Measurements from ENCODE around the gene OR4E2.
"Not testable (repeated sequence)": the region's sequence is repeated elsewhere in the genome, so short reads cannot be mapped to it uniquely, and the experiment has no call there.

Gene OR4E2

DNA sequence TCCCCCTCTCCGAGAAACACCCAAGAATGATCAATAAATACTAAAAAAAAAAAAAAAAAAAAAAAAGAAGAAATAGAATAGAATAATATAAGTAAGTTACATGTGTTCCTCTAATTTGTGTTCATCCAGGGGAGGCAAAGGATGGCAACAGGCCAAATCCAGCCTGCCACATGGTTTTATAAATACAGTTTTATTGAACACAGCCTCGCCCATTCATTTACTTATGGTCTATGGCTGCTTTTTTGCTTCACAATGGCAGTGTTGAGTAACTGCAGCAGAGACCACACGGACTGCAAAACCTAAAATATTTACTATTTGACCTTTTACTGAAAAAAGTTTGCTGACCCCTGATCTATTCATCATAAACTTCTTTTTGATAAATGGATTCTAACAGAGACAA lies 44.9 kb downstream of the OR4E2 start:
- not testable (repeated sequence) for DNase-seq

DNA sequence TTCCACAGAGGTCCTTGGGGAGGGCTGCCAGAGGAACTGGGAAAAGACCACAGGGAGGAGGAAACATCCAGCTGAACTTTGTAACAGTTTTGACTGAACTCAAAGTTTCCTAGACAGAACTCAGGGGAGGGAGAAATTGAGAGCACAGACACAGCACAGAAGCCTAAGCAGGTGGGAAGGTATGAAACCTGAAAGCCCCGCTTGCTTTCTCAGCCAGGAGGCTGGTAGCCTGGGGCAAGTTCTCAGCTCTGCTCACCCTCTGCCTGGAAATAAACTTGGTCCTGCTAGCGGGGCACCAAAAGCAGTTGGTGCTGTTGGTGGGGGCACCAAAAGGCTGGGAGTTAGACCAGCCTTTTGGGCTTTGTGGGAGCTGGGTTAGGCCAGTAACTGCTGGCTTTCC lies 45.9 kb downstream of the OR4E2 start:
- DNase-seq: no peak

DNA sequence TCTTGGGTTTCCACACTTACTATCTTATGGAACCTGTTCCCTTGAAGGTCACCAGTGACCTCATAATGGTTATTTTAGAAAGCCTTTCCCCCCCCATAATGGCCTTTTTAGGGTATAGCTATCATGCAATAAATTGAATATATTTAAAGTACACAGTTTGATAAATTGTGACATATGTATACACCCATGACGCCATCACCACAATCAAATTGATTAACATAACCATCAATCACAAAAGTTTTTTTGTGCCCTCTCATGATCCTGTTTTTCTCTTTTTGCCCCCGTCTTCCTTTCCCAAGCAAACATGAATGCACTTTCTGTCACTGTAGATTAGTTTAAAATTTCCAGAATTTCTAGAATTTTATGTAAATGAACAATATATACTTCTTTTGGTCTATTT lies 48.7 kb downstream of the OR4E2 start:
- DNase-seq: no peak

DNA sequence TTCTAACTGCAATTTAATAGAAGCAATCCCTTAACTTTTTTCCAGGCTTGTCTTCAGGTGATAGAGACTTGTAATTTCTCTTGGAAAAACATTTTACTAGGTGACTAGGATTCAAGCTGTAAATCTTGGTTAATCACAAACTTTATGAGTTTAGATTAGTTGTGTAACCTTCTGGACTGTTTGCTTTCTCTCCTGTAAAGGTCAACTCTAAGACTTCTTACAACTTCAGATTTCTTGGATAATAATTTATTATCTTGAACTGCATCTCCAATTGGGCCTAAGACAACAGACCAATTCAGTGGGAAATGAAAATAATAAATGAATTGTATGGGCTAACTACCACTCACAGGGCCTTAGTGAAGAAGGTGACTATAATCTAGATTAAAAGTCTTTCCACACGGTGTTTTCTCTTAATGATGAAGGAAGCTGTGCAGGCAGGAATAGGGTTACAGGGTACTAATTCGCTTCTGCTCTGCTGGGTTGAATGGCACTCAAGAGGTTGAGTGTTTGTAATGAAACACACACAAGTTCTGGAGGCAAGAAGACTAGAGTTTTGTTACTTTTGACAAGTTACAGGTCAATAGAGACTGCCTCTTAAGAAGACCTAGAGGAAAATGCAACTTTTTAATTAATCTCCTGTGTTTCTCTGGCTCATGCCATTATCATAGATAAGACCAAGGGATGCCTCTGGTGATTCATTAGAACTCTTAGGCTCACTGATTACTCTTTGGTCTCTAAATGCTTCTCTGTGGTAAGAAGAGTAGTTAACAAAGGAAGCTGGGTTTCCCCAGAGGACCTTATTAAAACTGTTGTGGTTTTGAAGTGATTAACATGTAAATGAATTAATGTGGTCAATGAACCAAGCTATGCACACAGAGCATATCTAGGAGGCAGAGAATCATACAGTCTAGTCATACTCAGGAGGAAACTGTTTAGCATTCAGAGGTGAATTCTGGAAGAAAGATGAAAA lies 50.0 kb downstream of the OR4E2 start:
- DNase-seq: no peak

DNA sequence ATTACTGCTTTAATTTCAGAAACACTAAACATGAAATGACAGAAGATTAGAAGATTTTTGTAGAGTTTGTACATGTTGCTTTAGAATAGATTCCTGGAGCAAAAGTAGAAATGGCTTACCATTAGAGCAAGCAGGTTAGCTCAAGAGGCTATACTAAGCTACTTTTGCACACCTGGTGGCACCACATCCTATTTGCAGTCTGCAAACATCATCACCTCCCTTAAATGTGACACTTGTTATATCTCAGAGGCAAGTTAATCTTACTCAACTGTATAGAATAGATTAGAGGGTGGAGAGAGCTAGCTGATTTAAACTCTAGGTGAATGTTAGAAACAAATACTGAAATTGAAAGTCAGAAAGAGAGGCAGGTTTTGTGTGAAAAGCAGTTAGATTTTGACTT lies 50.7 kb downstream of the OR4E2 start:
- DNase-seq: no peak

DNA sequence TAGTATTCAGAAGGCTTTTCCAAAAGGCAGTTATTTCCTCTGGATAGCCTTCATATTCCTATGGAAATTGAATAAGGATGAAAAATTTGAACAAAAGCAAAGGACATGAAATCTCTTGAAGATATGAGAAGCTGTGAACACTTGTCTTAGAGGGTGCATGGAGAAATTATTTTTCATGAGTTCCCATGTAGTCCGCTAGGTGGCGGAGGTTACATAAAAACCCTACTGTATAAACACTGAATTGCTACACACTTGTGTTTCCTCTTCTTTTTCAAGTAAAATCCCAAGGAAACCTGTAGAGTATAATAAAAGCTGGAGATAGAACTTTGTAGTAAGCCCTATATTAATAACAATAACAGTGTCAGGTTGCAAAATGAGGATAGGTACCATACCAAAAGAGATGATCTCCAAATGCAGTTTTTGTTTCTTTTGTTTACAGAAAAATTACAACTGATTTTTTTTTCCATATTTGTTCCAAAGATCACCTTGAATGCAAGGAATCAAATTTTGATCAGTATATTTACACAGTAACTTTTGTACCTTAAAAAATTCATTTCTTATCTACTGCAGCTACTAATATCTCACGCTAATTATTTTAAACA lies 57.8 kb downstream of the OR4E2 start:
- no peak for DNase-seq

DNA sequence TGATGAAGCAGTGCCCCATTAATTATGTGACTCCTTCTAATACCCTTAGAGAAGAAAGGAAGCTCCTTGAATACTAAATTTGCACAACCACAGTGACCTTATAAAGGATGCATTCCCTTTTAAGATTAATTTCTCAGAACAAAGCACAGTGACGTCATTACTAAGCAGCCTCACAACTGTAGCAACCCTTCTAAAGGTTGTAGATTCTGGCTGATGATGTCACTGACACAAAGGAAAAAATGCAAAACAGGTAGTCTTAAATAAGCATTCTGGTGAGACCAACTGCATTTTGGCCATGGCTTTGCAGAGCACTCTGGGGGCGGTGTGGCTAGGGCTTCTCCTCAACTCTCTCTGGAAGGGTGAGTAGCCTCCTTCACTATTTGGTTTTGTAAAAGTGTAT lies 58.4 kb downstream of the OR4E2 start:
- no peak for DNase-seq

DNA sequence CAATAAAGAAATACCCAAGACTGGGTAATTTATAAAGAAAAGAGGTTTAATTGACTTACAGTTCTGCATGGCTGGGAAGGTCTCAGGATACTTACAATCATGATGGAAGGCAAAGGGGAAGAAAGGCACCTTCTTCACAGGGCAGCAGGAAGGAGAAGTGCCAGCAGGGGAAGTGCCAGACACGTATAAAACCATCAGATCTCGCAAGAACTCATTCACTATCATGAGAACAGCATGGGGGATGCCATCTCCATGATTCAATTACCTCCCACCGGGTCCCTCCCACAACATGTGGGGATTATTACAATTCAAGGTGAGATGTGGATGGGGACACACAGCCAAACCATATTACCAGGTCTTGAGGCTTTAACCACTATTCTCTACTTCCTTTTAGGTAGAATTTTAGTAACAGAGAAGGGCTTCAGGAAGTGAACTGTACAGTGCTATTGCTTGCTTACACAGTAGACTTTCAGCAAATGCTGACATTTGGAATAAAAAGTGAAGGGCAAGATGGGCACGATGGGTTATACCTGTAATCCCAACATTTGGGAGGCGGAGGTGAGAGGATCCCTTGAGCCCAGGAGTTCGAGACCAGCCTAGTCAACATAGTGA lies 60.8 kb downstream of the OR4E2 start:
- no peak for DNase-seq
